DOHH2 (cell line): ENCODE results near the gene TMEM80.

Experiments
- H3F3A ChIP-seq: fragments of 200-600 bp; sonication (generic), shearing (Covaris generic); 2 replicates; pipeline ENCODE4 v1.6.0; 2016; ENCODE audit warnings: antibody characterized with exemption, mild to moderate bottlenecking; ENCODE audit not compliant: control insufficient read depth, insufficient read depth
- H3K27ac ChIP-seq: fragments of 200-600 bp; sonication (generic); 2 replicates; pipeline ENCODE4 v1.5.1; 2014; ENCODE audit warnings: low read depth, mild to moderate bottlenecking, low read length, moderate library complexity
- H3K27me3 ChIP-seq: fragments of 200-600 bp; sonication (generic); 2 replicates; pipeline ENCODE4 v1.6.1; 2014; ENCODE audit warnings: mild to moderate bottlenecking, low read length, mixed read lengths; ENCODE audit not compliant: control insufficient read depth
- H3K36me3 ChIP-seq: fragments of 200-600 bp; sonication (generic); 2 replicates; pipeline ENCODE4 v1.6.1; 2014; ENCODE audit warnings: mild to moderate bottlenecking, low read length, moderate library complexity, mixed read lengths; ENCODE audit not compliant: control insufficient read depth
- H3K4me1 ChIP-seq: fragments of 200-600 bp; sonication (generic); 2 replicates; pipeline ENCODE4 v1.6.1; 2014; ENCODE audit warnings: mild to moderate bottlenecking, low read length, mixed read lengths; ENCODE audit not compliant: control insufficient read depth
- H3K4me2 ChIP-seq: fragments of 200-600 bp; sonication (generic); 2 replicates; pipeline ENCODE4 v1.6.0; 2014; ENCODE audit warnings: mild to moderate bottlenecking, low read length, moderate library complexity
- H3K4me3 ChIP-seq: fragments of 200-600 bp; sonication (generic); 2 replicates; pipeline ENCODE4 v1.5.1; 2014; ENCODE audit warnings: mild to moderate bottlenecking, low read length, mixed read lengths
- H3K79me2 ChIP-seq: fragments of 200-600 bp; sonication (generic); 2 replicates; pipeline ENCODE4 v1.6.1; 2014; ENCODE audit warnings: mild to moderate bottlenecking, low read length, mixed read lengths; ENCODE audit not compliant: control insufficient read depth
- H3K9me2 ChIP-seq: fragments of 200-600 bp; sonication (generic); replicated peaks from 2 replicates; pipeline ENCODE4 v1.6.1; 2014; ENCODE audit warnings: mild to moderate bottlenecking, low read length, mixed read lengths; ENCODE audit not compliant: control insufficient read depth
- H3K9me3 ChIP-seq: fragments of 200-600 bp; sonication (generic); 2 replicates; pipeline ENCODE4 v1.6.1; 2014; ENCODE audit warnings: antibody characterized with exemption, low read length, mixed read lengths; ENCODE audit not compliant: control insufficient read depth, insufficient read depth
- H4K20me1 ChIP-seq: fragments of 200-600 bp; sonication (generic); 2 replicates; pipeline ENCODE4 v1.6.0; 2014; ENCODE audit warnings: low read depth, mild to moderate bottlenecking, antibody characterized with exemption, low read length, moderate library complexity; ENCODE audit not compliant: control insufficient read depth, insufficient read depth
- EZH2phosphoT487 ChIP-seq: fragments of 200-600 bp; sonication (generic); IDR thresholded peaks from 2 replicates; pipeline ENCODE4 v1.6.1; 2017; ENCODE audit warnings: borderline replicate concordance, mild to moderate bottlenecking, antibody characterized with exemption, low read length, moderate library complexity, mixed read lengths
- TF ChIP-seq, protein P1 (sequence below): fragments of 200-600 bp; sonication (generic); IDR thresholded peaks from one replicate; pipeline ENCODE4 v1.5.1; 2014; ENCODE audit warnings: antibody characterized with exemption, mild to moderate bottlenecking, low read depth, low read length; ENCODE audit not compliant: poor library complexity, severe bottlenecking

The TMEM80 gene

DNA sequence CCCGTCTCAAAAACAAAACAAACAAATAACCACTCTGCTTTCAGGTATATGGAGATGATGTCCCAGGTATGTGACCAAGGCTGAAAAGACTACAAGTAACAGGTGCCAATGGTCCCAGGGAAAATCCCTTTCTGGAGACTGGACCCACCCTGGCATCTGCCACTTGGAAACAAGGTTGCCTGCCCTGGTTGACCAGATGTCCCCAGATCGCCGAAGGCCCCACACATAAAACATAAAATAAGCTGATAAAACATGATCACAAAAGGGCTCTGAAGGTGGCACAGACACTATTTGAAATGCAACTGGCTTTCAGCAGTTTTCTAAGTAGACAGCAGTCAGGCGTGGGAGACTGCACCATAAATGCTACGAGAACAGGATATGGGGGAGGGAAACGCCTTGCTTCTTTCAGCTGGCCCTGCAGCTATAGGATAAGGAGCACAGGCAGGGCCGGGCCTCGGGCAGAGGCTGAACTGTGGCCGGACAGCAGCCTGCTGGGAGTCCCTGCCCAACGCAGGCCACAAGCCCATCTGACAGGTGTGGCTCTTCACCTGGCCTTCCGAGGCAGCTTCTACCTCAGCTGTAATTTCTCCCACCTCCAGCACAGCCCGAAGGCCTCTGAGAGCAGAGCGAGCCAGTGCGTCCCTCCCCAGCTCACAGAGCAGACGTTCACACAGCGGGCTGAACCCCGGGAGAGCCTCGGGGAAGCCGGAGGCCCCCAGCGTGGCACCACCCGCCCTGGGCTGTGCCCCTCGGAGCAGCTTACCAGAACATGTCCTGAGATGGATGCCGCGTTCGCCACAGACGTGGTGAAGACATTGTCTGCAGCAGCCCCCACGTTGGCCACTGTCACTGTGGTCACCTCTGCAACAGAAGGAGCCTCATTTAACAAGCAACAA, 4.6 kb upstream of the TMEM80 start:
- Histone ChIP-seq H3K4me2 (no peak overlapping the region), H3K4me1 (peaks cover 15% of the 10 kb centered on the region), H3F3A (no peaks in the 10 kb centered on the region), H3K36me3 (peaks cover 16% of the 10 kb centered on the region), H3K79me2 (peaks cover 45% of the 10 kb centered on the region), H3K27ac (no peak overlapping the region), H3K4me3 (no peak overlapping the region), H4K20me1 (no peaks in the 10 kb centered on the region), H3K9me3 (no peaks in the 10 kb centered on the region), H3K27me3 (no peaks in the 10 kb centered on the region), H3K9me2 (no peaks in the 10 kb centered on the region)
- TF ChIP-seq, protein P1, sequence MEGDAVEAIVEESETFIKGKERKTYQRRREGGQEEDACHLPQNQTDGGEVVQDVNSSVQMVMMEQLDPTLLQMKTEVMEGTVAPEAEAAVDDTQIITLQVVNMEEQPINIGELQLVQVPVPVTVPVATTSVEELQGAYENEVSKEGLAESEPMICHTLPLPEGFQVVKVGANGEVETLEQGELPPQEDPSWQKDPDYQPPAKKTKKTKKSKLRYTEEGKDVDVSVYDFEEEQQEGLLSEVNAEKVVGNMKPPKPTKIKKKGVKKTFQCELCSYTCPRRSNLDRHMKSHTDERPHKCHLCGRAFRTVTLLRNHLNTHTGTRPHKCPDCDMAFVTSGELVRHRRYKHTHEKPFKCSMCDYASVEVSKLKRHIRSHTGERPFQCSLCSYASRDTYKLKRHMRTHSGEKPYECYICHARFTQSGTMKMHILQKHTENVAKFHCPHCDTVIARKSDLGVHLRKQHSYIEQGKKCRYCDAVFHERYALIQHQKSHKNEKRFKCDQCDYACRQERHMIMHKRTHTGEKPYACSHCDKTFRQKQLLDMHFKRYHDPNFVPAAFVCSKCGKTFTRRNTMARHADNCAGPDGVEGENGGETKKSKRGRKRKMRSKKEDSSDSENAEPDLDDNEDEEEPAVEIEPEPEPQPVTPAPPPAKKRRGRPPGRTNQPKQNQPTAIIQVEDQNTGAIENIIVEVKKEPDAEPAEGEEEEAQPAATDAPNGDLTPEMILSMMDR = no peak
- TF ChIP-seq EZH2phosphoT487 = no peak

DNA sequence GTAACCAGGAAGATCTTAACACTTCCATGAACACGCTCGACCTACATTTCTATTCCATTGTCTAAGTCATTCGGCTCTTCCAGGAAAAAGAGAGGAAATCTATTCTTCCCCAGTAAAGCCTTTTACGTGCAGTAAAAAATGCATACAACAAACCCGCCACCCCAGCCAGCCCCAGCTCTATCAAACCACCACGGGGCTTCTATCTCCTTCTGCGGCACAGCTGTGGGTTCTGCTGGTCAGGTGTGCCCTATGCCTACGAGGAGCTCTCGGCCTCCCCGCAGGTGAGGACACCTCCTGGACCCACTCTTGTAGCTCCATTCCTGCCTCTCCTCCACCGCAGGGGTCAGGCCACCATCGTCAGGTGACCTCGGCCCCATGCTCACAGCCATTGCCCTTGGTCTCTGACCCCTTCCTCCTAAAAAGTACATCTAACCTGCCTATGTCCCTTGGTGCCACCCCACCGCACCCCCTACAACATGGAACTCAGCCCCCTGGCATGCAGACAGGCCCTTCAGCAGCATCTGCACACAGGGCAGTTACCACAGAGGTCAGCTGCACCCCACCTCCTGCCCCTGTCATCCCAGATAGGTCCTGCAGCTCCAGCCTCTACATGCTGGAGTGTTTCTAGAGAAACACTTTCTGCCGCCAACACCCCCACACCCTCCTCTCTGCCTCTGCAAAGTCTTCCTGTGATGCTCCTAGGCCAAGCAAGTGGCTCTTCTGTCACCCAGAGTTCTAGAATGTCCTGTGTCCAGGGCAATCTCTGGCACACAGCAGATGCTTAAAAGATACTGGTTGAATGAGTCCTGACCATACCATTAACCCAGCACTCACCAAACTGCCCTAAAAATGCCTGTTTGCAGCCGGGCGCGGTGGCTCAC, 3.7 kb upstream of the TMEM80 start:
- Histone ChIP-seq H3K9me3 (no peaks in the 10 kb centered on the region), H3K4me3 (no peak overlapping the region), H3K27ac (no peak overlapping the region), H3K27me3 (no peaks in the 10 kb centered on the region), H3K4me2 (no peak overlapping the region), H3K36me3 (peaks cover 7% of the 10 kb centered on the region; the same call in 1 of the 2 replicates), H3K9me2 (no peaks in the 10 kb centered on the region), H3K4me1 (peaks cover 19% of the 10 kb centered on the region), H3F3A (no peaks in the 10 kb centered on the region), H3K79me2 (peaks cover 53% of the 10 kb centered on the region), H4K20me1 (no peaks in the 10 kb centered on the region)
- TF ChIP-seq, protein P1 = no peak
- TF ChIP-seq EZH2phosphoT487 = no peak

DNA sequence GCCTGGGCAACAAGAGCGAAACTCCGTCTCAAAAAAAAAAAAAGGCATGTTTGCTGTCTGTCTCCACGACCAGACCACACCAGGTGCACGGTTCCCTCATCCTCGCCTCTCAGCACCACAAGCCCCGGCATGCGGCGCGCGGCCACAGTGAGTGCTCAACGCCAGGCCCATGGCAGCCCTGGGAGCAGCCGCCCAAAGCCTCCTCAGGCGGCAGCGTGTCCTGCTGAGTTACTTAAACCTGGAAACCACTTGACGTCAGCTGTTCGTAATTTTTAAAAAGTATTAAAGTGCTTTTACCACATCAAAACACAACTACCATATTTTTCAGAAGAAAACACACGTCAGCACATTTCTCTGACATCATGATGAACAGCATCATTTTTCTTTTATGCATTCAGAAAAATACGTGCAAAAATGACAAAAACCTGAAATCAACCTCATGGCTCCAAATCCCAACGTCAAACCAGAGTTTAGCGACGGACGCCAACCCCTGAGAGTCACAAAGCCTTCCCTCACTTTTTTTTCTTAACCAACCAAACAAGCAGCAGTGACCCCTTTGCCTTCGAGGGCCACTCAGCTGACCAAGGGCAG, 2.7 kb upstream of the TMEM80 start:
- Histone ChIP-seq H3K36me3 (peaks cover 7% of the 10 kb centered on the region; the same call in 1 of the 2 replicates), H4K20me1 (no peaks in the 10 kb centered on the region), H3K4me2 (peak overlapping the region; percentile 81), H3K4me1 (peaks cover 28% of the 10 kb centered on the region), H3K27me3 (no peaks in the 10 kb centered on the region), H3K4me3 (peak overlapping the region; percentile 67), H3K9me2 (no peaks in the 10 kb centered on the region), H3K9me3 (no peaks in the 10 kb centered on the region), H3K27ac (no peak overlapping the region), H3F3A (peaks cover 4% of the 10 kb centered on the region; the same call in 1 of the 2 replicates), H3K79me2 (peaks cover 62% of the 10 kb centered on the region)
- TF ChIP-seq, protein P1 = no peak
- TF ChIP-seq EZH2phosphoT487 = no peak
